Mucosa of descending colon (tissue), 3 donors: ENCODE data around the gene GPR33. TPM values are rescaled to one million over a fixed set of nuclear protein-coding genes. Genes with fewer than 3 reads are reported as not detected.
A peak's percentile ranks its signal among the peaks of the same experiment; 100 is the strongest.

Experiments used
- ATAC-seq: fragments of 200-7000 bp; cut with Tn5 transposase; one replicate; pipeline ENCODE4 v1.9.1; 2020; ENCODE audit warnings: mild to moderate bottlenecking, moderate library complexity
- DNase-seq, 3 donors: peaks; one replicate each; pipeline ENCODE4 v3.0.0-alpha.2; 2020
- H3K36me3 ChIP-seq: fragments of 200-600 bp; one replicate; pipeline ENCODE4 v1.8.0; 2021; ENCODE audit warnings: low read depth, mild to moderate bottlenecking
- H3K4me1 ChIP-seq: fragments of 200-600 bp; one replicate; pipeline ENCODE4 v1.8.0; 2021; ENCODE audit warnings: low read depth, mild to moderate bottlenecking
- H3K4me3 ChIP-seq: fragments of 200-600 bp; one replicate; pipeline ENCODE4 v1.8.0; 2021; ENCODE audit warnings: mild to moderate bottlenecking
- H3K9me3 ChIP-seq: fragments of 200-600 bp; one replicate; pipeline ENCODE4 v1.8.0; 2021; ENCODE audit warnings: mild to moderate bottlenecking
- CTCF ChIP-seq: fragments of 200-600 bp; IDR thresholded peaks from one replicate; pipeline ENCODE4 v1.8.0; 2022; ENCODE audit warnings: antibody characterized with exemption, mild to moderate bottlenecking
- intact Hi-C, 2 donors: fragments of 100-400 bp; cut with DNase I in 1 of 2; cut with micrococcal nuclease in 1 of 2; formaldehyde crosslinking; loops; one replicate each; pipeline versions ENCODE4 v1.11.0 to v1.11.1; 2022; cut with DNase I, micrococcal nuclease
- total RNA-seq, 3 donors: library from RNA; stranded (reverse); fragmentation: NEBNext Ultra II Directional in 2 of 3; extraction: Animal tissue kit (Norgen Biotek cat#: 25700) in 2 of 3; gene quantifications; one replicate each; pipeline versions ENCODE4 v1.2.1 to v1.2.4, GENCODE V29; 2021 to 2023
- donor health status: DM: no; HTN: no; CAD: no; lungs with moderate emphysema.
- donor health status: DM: no; HTN: no; CAD: no.
- donor health status: DM: no; HTN: yes; CAD: no.

GPR33 gene
- total RNA-seq, 3 donors from 2014 or later = not detected

DNA sequence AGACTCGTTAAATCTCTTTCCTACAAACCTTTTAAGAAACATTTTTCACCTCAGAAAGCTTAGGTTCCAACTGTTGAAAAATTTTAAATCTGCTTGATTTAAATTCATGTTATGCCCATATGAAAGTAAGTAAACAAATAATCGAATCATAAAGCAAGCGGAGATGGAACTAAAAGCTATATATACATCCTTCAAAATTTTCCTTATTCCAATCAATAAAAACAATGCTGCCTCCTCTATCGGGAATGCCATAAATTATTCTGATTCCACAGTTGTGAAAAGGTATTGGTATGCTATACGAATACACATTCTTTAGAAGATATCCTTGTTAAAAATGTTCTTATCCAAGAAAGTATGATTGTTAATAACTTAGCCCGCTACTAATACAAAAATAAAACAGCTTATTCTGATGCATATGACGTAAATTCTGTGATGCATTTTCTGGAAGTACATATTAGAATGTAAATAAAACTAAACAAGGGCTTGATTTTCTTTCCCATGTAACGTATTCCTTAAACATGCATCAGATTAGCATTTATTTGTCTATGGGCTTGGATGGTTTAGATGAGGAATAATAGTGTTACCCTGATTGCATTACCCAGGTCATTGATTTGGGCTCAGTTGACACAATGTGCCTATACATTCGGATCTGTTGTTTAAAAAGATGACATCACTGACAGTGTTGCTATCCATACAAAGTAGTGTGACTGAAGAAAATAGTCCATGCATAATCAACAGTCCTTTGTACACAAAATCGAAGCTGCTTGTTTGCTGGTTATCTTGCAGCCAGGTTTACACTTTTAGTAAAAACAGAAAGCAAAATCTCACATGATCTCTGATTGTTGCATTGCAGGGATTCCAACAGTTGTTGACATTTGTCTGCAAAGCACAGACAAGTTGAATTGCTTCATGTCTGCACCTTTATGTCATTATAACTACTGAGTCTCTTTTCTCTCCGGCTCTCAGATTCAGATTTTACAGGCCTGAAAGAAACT lies 29.9 kb downstream of the GPR33 start:
- Histone ChIP-seq H3K4me3 (no peak overlapping the region), H3K36me3 (no peaks in the 10 kb centered on the region), H3K9me3 (no peaks in the 10 kb centered on the region), H3K4me1 (peaks cover 11% of the 10 kb centered on the region)
- DNase-seq (no peak), ATAC-seq (no peak)
- no peak for TF ChIP-seq CTCF
- intact Hi-C loops = no loop called here

GRCh38 chr14:31456841-31457664 lies 30.8 kb downstream of the GPR33 start, which contains the start of gene DTD2:
TSS of gene DTD2 (minus strand) at chr14:31457506. CDS start at chr14:31457393, 113 bp downstream.
- Histone ChIP-seq H3K9me3 (no peaks in the 10 kb centered on the region), H3K36me3 (no peaks in the 10 kb centered on the region), H3K4me1 (peaks cover 11% of the 10 kb centered on the region), H3K4me3 (peak within 1 kb of the TSS; percentile 38)
- peak; percentile 100 for ATAC-seq
- intact Hi-C loops = no loop called here
- DNase-seq = peak; percentile 95 to 98 (median 97)
- TF ChIP-seq CTCF = no peak

DNA sequence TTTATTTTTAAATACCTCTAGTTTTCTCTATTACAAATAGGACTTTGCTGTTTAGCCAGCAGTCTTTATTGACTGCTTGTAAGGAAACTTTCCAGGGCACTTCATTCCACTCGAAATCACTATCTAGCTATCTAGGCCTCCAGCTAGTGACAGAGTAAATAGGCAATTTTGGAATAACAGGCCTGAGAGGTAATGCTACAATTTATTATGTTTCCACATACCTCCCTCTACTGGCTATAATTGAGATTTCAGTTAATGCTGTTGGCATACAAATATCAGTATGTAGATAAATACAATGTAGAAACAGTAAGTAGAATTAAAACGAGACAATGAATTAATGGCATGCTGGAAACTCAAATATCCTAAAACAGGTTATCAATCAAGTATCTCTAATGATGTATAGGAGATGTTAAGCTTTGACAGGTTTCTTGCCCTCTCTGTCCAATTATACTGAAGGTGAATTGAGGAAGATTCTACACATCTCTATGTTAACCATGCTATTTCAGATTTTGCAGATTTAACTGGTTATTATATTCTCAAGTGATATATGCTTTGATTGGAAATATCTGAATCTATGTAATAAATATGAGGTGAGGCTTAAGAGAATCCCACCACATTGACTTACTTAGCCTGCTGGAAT lies 37.7 kb downstream of the GPR33 start:
- H3K9me3 ChIP-seq = no peaks in the 10 kb centered on the region
- no peaks in the 10 kb centered on the region for H3K36me3 ChIP-seq
- H3K4me1 ChIP-seq = no peaks in the 10 kb centered on the region
- H3K4me3 ChIP-seq = no peak overlapping the region
- intact Hi-C loops = no loop called here
- no peak for TF ChIP-seq CTCF
- ATAC-seq = peak; percentile 46
- no peak for DNase-seq

- ATAC-seq (no peak), DNase-seq (no peak)
- Histone ChIP-seq H3K9me3 (no peaks in the 10 kb centered on the region), H3K4me3 (no peak overlapping the region), H3K36me3 (no peaks in the 10 kb centered on the region), H3K4me1 (no peaks in the 10 kb centered on the region)
- intact Hi-C loops = no loop called here
- TF ChIP-seq CTCF = no peak
These were observed 38.7 kb downstream of the GPR33 start for GRCh38 chr14:31449136-31449535.

DNA sequence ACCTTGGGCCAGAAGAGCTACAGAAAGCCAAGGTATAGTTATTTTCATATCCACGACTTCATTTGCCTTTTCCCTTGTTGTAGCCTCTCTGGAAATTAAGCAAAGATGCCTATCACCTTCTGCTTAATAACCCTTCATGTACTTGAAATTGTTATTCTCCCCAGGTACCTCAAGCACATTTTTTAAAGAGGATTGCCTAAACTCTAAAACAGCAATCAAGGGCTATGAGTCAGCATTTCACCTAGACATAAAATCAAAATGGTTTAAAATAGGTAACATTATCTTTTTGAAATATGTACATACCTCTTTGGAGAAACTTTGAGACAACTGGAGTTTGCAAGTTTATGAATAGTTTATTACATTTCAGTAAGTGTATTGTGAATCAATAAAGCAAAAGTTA lies 42.1 kb downstream of the GPR33 start:
- DNase-seq = no peak
- H3K36me3 ChIP-seq = no peaks in the 10 kb centered on the region
- TF ChIP-seq CTCF = no peak
- intact Hi-C loops = no loop called here
- no peak overlapping the region for H3K4me3 ChIP-seq
- no peak for ATAC-seq
- H3K9me3 ChIP-seq = no peaks in the 10 kb centered on the region
- no peaks in the 10 kb centered on the region for H3K4me1 ChIP-seq
